HG03159 (cell line): ENCODE results near the gene SCEL.

Experiments used
- ATAC-seq: cut with Tn5 transposase; IDR thresholded peaks from one replicate; pipeline ENCODE4 v1.9.1; 2021; ENCODE audit warnings: mild to moderate bottlenecking, moderate library complexity; ENCODE audit not compliant: unreplicated experiment

The SCEL gene

DNA sequence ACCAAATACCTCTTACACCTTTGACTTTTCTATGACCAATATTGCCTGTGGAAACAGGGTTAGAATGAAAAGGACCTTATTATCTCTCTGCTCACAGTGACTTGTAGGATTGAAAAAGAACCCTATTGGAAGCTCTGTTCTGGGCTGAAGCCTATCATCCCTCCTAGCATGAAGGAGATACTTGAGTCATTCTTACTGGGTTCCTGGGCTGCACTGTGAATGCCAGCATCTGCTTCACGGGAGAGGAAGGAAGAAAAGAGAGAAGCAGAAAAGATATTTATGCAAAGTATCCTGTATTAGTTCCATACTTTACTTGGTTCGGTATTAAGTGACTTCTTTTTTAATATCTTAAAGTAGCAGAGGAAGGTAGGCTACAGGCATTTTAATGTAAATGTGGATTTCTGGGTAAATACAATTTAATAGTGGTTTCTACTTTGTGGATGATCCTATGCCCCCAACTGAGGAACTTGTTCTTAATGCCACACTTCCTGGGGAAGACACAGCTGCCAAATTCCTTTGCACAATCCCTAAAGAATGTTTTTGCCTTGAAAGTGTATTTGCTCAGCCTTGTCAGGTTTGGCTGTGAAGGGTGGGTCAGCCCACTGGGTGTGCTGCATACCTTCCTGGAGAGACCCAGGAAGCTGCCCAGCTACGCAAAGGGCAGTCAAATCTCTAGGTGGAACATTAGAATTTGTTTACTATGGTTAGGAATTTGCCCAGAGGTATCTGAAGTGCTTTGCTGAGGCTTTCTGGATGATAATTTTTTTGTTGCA is 13.7 kb upstream of the SCEL start:
- ATAC-seq: no peak

DNA sequence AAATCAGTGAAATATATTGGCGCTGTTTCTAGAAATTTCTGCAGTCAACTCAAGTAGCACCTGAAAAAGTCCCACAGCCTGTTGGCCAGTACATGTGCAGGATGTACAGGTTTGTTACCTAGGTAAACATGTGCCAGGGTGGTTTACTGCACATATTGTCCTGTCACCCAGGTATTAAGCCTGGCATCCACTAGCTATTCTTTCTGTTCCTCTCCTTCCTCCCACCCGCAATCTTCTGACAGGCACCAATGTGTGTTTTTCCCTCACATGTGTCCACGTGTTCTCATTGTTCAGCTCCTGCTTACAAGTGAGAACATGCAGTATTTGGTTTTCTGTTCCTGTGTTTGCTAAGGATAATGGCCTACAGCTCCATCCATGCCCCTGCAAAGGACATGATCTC is 13.1 kb upstream of the SCEL start:
- ATAC-seq: no peak

DNA sequence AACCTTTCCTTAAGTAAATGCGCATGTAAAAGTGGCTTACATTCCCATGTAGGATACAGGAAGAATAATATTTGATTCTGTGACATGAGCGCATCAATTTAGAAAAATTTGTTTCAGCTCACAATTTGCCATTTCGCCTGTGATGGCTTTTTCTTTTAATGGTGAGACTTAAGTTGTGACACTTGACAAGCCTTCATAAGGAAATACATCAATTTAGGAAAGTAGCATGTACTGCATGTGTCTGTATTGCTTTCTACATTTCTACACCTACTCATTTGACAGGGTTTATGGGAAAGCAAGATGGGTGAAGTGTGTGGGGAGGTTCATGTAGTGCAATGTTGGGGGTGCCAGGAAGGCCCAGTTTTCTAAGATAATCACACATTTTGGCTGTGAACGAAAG is 12.1 kb upstream of the SCEL start:
- ATAC-seq: no peak

DNA sequence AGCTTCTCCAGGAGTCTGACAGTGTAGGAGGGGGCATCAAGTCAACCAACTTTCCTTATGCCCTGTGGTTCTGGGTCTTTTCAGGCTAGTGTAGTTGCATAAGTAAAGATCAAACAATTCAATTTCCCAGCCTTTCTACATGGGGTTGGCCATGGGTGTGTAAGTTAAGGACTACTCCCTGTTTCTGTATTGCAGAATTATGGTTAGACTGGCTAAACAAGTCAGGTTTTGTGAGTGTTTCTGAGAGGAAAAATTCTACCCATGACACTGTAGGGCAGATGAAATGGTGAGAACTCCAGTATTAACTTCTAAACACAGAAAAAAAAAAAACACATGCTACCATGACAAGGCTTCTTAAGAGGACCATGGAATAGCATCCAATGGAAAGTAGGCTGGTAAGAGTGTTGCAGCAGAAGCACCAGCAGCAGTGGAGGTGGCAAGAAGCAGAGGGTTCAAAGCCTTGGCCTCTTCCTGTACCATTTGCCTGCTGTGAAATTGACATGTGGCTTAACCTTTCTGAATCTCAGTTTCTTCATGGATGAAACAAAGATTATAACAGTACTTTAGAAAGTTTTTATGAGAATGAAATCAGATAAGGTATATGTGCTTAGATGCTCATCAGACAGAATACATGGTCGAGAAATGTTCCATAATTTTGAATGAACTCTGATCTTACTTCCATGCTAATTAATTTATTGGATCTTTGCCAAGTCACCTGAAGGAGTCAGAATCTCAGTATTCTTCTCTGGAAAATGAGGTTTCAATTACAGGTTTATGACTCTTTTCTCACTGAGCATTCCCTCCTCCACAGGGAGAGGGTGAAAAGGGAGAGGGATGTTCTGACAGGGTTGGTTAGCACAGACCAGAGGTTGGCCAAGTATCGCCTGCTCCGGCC is 11.4 kb upstream of the SCEL start:
- no peak for ATAC-seq

DNA sequence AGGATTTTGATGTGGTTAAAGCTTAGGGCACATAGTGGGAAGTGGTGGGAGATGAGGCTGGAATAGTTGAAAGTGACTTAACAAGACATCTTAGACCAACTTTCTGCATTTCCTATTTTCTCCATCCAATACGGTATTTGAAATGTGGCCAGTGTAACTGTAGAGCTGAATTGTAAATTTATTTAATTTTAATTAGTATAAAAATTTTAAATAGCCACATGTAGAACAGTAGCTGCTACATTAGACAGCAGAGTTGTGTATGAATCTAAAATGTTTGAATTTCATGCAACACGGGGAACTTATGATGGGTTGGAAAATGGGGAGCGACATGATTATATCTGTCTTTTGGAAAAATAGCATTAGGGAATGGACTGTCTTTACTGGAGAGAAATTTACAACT is 7.1 kb upstream of the SCEL start:
- ATAC-seq: no peak

DNA sequence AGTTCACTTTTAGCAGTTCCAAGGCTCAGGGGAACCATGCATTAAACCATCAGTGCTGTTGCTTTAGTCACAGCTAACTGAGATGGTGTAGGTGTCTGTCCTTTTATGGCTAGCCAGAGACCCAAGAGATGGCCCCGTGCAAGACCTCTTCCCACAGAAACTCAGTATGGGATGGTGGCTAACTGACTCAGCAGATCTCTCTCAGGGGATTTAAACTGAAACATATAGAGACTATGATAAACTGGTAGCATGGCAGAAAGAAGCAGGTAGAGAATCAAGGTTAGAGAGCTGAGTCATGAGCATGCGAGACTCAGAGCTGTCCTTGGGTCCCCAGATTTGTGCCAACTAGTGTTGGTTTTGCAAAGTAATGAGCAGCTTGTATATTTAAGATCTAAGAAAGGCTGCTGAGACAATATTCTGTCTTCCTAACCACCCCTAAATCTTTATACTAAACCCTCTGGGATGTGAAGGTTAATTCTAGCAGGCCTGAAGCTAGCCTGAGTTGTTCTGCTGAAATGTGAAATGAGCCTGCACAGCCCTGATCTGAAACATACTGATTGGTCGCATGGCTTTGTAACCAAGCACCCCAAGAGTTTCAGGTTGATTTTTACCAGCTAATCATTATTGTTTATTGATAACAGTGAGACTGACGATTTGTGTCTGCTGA is 6.5 kb upstream of the SCEL start:
- peak; percentile 76 for ATAC-seq

DNA sequence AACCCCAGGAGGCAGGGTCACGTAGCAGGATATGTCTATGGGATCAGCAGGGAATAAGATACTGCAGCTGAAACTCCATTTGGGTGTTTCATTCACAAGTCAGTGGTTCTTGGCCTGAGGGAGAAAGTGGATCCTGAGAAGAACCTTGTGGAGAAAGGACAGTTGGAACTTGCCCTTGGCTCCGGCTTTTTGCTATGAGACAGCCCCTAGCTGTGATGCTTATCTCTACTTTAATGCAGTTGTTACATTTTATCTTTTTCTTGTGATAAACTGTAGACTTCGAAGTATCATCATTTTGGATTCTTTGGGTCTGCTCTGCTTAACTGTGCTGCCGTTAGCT is 6.0 kb upstream of the SCEL start:
- ATAC-seq: no peak

DNA sequence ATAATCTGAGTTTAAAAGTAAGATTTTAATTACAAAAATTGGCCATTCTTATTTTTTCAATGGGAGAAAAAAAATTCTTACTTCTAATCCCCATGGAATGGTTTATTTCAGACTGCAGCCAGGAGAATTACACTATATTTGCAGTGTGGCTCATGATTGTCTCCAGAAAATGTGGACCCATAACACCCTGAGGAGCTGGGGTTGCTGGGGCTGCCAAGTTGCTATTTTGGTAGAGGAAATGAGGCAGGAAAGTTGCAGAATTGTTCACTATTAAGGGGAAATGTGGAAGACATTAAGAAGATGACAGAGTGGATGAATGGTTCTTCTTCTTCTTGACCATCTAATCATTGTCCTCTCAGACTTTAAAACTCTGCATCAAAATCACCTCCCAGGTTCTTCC is 4.6 kb upstream of the SCEL start:
- ATAC-seq: no peak

DNA sequence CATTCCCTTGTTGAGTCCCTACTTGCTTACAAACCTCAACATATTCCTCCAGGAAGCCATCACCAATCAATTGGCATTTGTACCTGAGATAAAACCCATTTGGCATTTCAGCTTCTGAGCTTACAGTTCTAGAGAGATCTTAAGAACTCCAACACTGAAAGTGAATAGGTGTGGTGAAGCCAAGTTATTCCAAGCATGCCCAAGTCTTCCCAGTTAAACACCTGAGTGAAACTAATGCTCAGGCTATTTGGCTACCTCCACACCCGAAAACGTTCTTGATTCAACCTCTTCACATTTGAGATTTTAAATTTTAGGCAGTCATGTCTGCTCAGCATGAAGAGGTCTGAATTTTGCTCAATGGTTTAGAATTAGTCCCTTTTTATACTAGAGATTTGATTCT is 2.5 kb upstream of the SCEL start:
- no peak for ATAC-seq

DNA sequence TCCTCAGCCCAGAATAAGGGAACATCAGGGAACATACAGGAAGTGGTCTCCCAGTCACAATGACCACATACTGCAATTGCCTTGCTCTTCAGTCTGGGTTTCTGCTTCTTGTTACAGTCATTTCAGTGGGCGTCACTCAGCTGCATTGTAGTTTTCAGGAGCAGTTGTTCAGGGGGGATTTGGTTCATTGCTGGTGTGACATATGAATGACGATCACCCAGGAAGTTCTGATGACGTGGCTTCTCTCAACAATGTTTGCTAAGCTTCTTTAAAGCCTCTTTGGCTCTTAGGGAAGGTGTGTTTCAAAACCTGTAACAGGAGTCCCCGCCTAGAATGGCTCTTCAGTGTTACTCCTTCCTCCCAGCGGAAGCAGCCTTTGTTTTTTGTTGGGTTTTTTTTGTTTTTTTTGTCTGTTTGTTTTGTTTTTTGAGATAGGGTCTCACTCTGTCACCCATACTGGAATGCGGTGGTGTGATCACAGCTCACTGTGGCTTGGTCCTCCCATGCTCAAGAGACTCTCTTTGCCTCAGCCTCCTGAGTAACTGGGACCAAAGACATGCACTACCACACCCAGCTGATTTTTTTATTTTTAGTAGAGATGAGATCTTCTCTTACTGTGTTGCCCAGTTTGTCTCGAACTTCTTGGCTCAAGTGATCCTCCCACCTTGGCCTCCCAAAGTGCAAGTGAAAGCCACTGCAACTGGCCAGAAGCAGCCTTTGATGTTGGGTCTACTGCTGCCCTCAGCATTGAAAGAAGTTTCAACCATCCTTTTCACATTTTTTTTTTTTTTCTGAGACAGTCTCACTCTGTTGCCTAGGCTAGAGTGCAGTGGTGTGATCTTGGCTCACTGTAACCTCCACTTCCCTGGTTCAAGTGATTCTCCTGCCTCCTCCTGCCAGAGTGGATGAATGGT is 1.4 kb upstream of the SCEL start:
- ATAC-seq: no peak

DNA sequence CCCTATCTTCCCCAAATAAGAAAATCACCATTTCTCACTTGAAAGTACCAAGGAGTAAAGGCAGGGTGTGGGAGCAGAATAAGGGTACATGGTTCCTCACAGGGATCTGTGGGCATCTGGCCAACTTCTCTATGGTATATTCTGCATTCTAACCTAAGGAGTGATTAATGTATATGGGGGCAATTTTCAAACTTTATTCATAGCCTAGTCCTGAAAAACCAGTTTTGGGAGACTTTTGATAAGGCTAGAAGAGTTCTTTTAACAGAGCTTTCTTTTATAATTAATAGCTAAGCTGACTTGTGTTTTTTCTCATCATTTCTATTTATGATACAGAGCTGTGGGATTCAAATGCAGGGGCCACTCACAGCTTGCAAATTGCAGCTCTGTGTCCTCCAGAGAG is 852 bp downstream of the SCEL start:
- no peak for ATAC-seq

DNA sequence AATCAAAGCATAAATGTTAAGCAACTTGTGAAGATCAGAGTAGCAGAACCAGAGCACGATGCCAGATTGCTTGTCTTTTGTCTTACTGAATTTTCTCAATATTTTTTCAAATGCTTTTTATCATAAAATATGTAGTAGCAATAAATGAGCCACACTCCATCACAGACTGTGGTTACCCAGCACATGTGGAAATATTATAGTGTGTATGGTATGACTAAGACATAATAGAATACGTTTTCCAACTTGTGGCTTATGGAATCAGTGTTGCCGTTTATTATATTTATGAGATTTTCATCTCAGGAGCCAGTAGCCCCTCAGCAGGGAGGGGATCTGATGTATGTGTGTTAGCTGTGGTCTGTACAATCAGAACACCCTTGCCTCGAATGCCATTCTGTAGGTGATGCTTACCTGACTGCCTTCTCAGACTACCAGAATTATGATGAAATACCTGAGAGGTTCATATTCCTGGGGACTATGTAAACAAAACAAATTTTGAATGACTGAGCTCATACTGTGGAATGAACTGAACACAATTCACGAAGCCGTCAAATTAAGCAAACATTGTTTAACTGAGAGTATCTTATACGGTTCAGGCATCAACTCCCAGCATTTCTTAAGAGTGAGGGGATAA is 1.9 kb downstream of the SCEL start:
- ATAC-seq: no peak

DNA sequence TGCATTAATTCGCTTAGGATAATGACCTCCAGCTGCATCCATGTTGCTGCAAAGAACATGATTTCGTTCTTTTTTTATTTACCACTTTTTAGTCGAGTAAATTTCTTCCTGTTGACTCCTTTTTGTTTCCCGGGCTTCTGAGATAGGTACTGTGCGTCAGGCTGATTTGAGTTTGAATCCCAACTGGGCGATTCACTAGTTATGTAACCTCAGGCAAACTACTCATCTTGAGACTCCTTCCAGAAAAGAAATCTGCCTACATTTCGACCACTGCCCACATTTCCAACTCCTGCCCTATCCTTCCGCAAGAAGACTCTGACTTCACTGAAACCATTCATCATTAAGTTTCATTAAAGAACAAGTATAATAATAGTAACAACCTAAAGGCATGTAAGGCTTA is 8.2 kb downstream of the SCEL start:
- ATAC-seq: no peak

DNA sequence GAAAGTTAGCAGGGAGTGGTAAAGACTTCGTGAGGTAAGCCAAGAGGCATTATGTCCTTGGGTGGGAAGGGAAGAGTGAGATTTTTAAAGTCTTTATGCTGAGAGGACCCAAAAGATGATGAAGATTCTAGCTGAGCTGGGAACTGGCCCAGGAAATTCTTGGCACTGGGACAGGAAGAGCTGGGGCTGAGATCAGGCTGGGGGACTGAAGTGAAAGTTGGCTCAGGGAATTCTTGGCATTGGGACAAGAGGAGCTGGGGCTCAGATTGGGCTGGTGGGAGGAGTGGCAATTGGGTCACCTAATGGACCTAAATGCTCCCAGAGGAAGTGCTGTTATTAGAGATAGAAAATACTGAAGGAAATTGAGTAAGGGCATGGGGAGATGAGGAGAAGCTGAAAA is 8.8 kb downstream of the SCEL start:
- ATAC-seq: no peak

DNA sequence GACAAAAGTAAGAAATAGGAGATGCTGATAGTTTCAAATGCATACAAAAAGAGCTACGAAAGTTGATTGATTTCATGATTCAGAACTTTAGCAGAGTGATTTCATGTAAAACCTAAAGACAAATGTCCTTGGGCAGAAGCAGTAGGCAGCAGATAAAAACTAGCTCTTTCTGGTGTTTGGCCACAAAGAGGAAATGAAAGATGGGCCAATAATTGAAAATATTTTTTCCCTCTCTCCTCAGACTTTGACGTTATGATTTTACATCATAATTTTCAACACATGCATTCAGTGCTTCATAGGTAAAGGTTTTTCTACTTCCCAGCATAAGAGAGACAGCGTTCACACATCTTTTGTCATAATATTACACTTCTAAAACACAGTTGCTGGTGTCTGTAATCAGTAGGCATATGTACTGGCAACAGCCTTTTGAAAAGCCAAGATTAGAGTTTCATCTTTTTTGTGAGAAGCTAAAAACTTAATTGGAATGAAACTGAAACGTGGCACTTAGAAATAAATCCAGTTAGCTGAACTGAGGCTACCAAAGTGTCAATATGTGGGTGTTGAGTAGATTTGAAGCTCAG is 9.3 kb downstream of the SCEL start:
- ATAC-seq: peak; percentile 46

DNA sequence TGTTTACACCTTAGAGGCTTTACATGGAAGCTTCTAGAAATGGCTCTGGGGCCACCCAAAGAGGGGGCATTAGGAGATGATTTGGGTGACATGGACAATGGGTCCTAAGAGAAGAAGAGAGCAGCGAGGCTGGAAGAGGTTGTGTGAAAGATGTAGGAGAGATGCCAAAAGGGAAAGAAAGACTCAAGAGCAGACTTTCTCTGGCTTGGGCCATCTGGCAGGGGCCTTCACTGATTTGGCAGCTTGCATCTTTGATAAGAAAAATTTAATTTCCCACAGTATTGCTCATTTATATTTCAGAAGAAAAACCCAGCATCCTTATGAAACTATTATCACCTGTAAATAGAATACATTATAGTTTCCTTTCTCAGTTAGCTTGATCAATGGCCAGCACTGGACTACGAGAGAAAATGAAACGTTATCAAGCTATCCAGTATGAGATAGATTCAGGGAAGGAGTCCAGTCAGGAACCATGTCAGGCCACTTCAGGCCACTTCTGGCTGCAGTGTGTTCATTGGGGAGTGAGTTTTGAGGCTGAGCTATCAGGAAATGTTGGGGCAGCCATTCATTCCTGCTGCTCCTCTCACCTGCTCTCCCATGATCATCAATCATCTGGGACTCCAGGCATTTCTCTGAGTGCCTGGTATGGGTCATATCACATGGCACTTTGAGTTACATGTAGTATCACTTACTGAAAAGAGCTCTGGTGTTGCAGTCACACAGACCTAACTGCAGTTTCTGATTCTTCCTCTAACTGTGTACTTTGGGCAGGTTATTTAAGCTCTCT is 10.3 kb downstream of the SCEL start:
- no peak for ATAC-seq

DNA sequence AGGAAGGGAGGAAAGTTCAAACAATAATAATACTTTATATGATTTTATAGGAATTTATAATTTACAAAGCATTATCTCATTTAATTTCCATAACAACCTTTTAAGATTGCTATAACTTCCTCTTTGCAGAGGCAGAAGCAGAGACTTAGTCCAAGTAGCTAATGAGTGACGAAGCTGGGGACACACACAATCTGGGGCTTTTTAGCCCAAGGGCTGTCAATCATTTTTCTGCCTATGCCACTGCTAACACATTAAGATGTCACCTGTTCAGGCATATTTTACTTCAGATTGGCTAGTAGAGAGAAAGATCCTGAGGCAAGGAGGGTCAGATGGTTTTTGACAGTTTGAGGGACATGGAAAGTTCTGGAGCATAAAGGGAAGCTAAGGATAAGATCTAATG is 12.6 kb downstream of the SCEL start:
- peak; percentile 80 for ATAC-seq

DNA sequence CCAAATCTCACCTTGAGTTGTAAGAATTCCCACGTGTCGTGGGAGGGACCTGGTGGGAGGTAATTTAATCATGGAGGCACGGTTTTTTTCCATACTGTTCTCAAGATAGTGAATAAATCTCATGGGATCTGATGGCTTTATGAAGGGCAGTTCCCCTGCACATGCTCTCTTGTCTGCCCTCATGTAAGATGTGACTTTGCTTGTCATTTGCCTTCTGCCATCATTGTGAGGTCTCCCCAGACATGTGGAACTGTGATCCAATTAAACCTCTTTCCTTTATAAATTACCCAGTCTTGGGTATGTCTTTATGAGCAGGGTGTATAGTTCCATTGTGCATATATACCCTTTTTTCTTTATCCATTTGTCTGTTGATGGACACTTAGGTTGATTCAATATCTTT is 13.1 kb downstream of the SCEL start:
- ATAC-seq: no peak

DNA sequence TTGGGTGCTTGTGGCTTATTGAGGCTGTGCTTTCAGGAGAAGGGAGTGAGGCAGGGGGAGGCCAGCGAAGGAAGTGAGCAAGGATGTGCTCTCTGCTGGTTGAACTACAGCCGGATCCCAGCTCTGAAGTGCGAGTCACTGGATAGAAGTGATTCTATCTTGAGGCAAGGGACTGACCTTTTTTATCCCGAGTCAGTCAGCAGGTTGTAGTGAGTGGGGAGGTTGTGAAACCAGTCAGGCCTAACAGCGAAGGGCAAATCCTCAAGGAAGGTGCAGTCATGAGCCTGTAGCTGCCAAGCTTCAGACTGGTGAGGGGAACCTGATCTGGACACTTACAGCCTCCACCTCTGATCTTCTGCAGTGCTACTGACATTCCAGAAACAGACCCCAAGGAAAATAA is 18.6 kb downstream of the SCEL start:
- no peak for ATAC-seq
